Activated CD4-positive, alpha-beta memory T cell treated with anti-CD3 and anti-CD28 coated beads for 36 hours (primary cell): Measurements from ENCODE around the gene TRIM42. TPM values are rescaled to one million over a fixed set of nuclear protein-coding genes. Genes with fewer than 3 reads are reported as not detected.

Experiments used
- CTCF ChIA-PET: fragments of 350-600 bp; sonication (Branson Sonifier 250); formaldehyde crosslinking; loops from one replicate; lab custom pipeline; 2021; ENCODE audit warnings: antibody characterized with exemption, inconsistent platforms; lab: Charles Lee
- POLR2A ChIA-PET: fragments of 350-600 bp; sonication (Branson Sonifier 250); formaldehyde crosslinking; loops from one replicate; lab custom pipeline; 2021; ENCODE audit warnings: antibody characterized with exemption; lab: Charles Lee
- DNase-seq: peaks from one replicate; pipeline ENCODE4 v3.0.0-alpha.2; 2020
- H3K27ac Mint-ChIP-seq: one replicate; pipeline ENCODE4 v1.8.0; 2021; ENCODE audit warnings: mixed read lengths
- H3K27me3 Mint-ChIP-seq: one replicate; pipeline ENCODE4 v1.8.0; 2021; ENCODE audit warnings: mixed read lengths
- H3K36me3 Mint-ChIP-seq: one replicate; pipeline ENCODE4 v1.8.0; 2021; ENCODE audit warnings: mixed read lengths
- H3K4me1 Mint-ChIP-seq: one replicate; pipeline ENCODE4 v1.8.0; 2021; ENCODE audit warnings: low read depth, mixed read lengths
- H3K4me3 Mint-ChIP-seq: one replicate; pipeline ENCODE4 v1.8.0; 2021; ENCODE audit warnings: mild to moderate bottlenecking, mixed read lengths
- H3K9me3 Mint-ChIP-seq: one replicate; pipeline ENCODE4 v1.8.0; 2021; ENCODE audit warnings: mixed read lengths
- intact Hi-C: fragments of 100-400 bp; cut with micrococcal nuclease; formaldehyde crosslinking; loops from one replicate; pipeline ENCODE4 v1.15.1; 2023
- total RNA-seq, 2 experiments: library from RNA; stranded (reverse); gene quantifications; one replicate each; pipeline ENCODE4 v1.2.3, GENCODE V29; 2021

Gene TRIM42
- total RNA-seq, 2 experiments from 2014 or later, result not detected

DNA sequence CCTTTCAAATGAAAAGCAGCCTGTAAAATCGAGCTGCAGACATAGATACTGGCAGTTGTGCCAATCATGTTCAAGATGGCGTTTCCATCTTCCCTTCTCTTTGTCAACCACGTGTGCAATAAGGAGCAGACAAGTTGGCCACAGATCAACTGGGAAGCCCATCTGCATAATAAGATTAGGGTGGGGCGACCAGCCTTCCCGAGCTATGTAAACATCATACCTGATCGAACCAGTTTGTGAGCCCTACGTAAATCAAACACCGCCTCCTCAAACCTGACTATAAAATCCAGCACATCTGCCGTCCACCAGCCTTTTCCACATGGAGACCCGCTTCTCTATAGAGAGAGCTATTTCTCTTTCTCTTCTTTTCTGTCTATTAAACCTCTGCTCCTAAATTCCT lies 37.2 kb downstream of the TRIM42 start:
- intact Hi-C loops, result no loop called here
- CTCF ChIA-PET, result no interaction called here
- DNase-seq, result no peak

DNA sequence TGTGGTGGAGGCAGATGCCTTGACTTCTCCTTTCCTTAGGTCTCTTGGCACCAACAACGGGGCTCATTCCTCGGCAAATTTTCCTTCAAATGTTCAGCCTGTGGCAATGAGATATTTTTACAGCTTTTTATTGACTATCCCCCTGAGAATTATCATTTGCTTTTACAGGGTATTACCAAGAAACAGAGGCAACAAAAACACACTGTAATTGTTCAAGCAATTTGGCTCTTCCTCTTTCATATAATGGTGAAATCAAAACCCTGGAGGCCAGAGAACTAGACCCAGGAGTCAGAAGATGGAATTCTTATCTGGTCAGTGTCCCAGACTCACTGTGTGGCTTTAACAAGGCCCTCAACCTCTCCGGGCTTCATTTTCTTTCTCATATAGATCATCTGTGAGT lies 40.1 kb downstream of the TRIM42 start:
- H3K36me3 Mint-ChIP-seq, result no peaks in the 10 kb centered on the region
- no peak overlapping the region for H3K27ac Mint-ChIP-seq
- no peak overlapping the region for H3K4me3 Mint-ChIP-seq
- DNase-seq, result no peak
- intact Hi-C loops, result no loop called here
- H3K9me3 Mint-ChIP-seq, result no peaks in the 10 kb centered on the region
- H3K4me1 Mint-ChIP-seq, result no peaks in the 10 kb centered on the region
- ChIA-PET POLR2A (no interaction called here), CTCF (no interaction called here)
- no peaks in the 10 kb centered on the region for H3K27me3 Mint-ChIP-seq

More for the DNA sequence above, 37.2 kb downstream of the TRIM42 start:
- H3K4me3 Mint-ChIP-seq, result no peak overlapping the region
- POLR2A ChIA-PET, result no interaction called here
- H3K27ac Mint-ChIP-seq, result no peak overlapping the region
- H3K36me3 Mint-ChIP-seq, result no peaks in the 10 kb centered on the region
- no peaks in the 10 kb centered on the region for H3K4me1 Mint-ChIP-seq
- no peaks in the 10 kb centered on the region for H3K9me3 Mint-ChIP-seq
- no peaks in the 10 kb centered on the region for H3K27me3 Mint-ChIP-seq

DNA sequence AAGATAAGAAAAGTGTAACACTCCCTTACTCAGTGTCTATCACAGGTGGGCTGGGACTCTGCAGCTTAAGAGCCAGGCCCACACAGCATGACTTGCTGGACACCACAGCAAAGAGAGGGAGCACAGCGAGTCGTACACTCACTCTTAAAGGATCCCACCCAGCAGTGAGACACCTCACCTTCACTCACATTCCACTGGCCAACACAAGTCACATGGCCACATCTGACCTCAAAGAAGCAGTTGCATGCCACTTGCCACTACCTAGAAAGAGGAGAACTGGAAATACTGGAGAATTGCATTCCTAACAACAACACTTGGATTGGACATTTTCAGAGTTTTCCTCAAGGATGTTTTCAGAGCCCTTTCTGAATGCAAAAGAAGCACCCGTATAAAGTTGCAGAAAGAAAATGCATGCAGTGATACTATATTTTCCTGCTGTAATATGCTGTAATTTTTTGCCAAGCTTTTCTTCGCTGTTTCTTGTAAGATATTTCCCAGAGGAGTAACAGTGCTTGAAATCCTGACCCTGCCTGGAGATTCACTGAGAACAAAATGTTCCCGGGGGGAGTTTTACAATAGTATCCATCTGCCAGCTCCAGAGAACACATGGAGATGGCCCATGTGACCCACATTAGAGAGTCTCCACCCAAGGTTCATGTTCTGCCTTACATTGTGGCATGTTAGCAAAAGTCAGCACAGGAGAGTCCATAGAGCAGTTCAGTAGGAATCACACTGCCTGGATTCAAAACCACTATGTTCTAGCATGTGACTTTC lies 42.2 kb downstream of the TRIM42 start:
- Mint-ChIP-seq H3K36me3 (no peaks in the 10 kb centered on the region), H3K27me3 (peaks cover 1% of the 10 kb centered on the region), H3K9me3 (no peaks in the 10 kb centered on the region), H3K4me1 (no peaks in the 10 kb centered on the region), H3K4me3 (no peak overlapping the region), H3K27ac (no peak overlapping the region)
- ChIA-PET POLR2A (no interaction called here), CTCF (no interaction called here)
- intact Hi-C loops, result no loop called here
- DNase-seq, result no peak

DNA sequence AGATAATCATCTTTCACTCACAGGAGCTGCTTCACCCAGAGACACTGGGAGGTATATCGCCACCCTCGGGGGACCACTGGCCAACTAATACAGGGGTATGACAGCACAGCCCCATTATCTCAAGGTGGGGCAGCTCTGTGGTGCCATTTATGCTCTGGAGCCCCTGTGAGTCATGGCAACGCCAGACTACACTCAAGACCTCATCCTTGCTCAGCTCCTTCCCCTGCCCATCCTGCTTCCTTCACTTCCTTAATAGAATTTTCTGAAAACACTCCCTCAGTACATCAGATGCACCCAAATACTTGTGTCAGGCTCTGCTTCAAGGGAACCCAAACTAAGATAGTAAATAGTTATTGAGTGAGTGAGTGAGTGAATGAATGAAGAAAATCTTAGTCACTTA lies 45.7 kb downstream of the TRIM42 start:
- Mint-ChIP-seq H3K36me3 (no peaks in the 10 kb centered on the region), H3K9me3 (no peaks in the 10 kb centered on the region), H3K4me3 (no peak overlapping the region), H3K27me3 (peaks cover 1% of the 10 kb centered on the region), H3K4me1 (no peaks in the 10 kb centered on the region), H3K27ac (no peak overlapping the region)
- POLR2A ChIA-PET, result no interaction called here
- intact Hi-C loops, result no loop called here
- DNase-seq, result no peak
- CTCF ChIA-PET, result no interaction called here

DNA sequence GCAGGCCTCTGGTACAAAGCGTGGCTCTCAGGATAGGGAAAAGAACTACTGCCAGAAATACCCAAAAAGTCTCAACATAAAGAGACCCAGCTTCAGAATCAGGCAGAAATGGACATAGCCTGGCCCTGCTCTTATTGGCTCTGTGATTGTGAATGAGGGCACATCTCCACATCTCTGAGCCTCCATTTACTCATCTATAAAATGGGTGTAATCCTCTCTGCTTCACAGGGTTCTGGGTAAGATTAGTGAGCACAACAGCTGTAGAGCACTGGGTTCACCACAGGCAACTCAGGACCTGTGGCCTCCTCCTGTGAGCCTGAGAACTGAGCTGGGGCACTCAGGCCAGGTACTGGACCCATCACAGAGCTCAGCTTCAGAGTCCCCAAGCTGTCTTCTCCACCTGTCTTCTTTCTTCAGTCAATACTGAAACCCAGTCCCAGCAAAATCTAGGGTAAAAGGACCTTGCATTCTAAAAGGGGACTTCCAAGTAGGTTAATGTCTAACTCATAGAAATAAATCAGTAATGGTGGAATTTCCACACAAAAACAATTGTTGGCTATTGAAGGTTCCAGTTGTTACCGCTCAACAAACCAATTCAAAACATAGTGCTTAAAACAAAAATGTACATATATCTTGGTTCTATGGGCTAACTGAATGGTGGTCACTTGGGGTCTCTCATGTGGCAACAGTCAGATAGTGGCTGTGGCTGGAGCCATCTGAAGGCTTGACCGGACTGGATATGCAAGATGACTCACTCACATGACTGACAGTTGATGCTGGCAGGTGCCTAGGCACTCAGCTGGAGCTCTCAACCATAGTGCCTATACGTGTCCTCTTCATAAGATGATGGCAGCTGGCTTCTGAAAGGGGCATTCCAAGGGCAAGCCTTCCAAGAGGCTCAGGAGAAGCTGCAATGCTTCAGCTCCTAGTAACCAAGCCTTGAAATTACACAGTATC lies 47.3 kb downstream of the TRIM42 start:
- POLR2A ChIA-PET, result no interaction called here

DNA sequence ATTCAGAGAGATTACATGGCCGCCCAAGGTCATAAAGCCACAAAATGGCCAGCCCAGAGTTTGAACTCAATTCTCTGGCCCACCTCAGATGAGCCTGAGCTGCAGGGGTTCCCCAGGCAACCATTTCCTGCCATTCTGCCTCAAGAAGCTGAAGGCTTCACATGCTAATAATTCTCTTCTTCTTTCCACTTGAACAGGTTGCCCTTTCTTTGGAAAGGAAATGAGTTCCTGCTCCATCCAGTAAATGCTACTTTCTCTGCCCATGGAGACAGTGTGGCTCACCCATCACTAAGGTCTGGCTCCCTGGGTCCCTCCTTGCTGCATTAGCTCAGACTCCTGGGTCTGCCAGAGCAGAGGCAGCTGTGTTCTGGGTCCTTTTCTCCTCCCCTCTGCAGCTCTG lies 48.2 kb downstream of the TRIM42 start:
- CTCF ChIA-PET, result no interaction called here
- Mint-ChIP-seq H3K9me3 (no peaks in the 10 kb centered on the region), H3K4me1 (no peaks in the 10 kb centered on the region), H3K27me3 (peaks cover 3% of the 10 kb centered on the region), H3K36me3 (no peaks in the 10 kb centered on the region), H3K4me3 (no peak overlapping the region), H3K27ac (no peak overlapping the region)
- intact Hi-C loops, result no loop called here
- DNase-seq, result no peak
- POLR2A ChIA-PET, result no interaction called here

More for the DNA sequence above, 47.3 kb downstream of the TRIM42 start:
- Mint-ChIP-seq H3K36me3 (no peaks in the 10 kb centered on the region), H3K27ac (no peak overlapping the region), H3K4me3 (no peak overlapping the region), H3K9me3 (no peaks in the 10 kb centered on the region), H3K27me3 (peaks cover 1% of the 10 kb centered on the region), H3K4me1 (no peaks in the 10 kb centered on the region)
- CTCF ChIA-PET, result no interaction called here
- no peak for DNase-seq
- intact Hi-C loops, result no loop called here

DNA sequence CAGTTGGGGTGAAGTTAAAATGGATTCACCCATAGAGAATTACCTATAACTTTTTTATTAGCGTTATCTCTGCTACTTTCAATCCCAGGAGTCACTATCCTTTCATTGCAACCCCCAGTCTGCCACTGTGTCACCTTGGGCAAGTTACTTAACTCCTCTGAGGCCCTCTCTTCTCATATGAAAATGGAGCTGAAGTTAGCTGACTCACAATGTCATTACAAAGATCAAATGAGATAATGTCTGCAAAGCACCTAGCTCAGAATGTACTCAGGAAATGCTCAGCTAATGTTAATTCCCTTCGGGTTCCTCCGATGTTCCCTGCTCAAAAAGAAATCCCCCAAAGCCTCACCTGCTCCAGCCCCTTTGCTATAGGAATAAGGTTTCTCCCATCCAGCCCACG lies 50.0 kb downstream of the TRIM42 start:
- Mint-ChIP-seq H3K4me3 (no peak overlapping the region), H3K4me1 (no peaks in the 10 kb centered on the region), H3K9me3 (no peaks in the 10 kb centered on the region), H3K27ac (no peak overlapping the region), H3K27me3 (peaks cover 4% of the 10 kb centered on the region), H3K36me3 (no peaks in the 10 kb centered on the region)
- POLR2A ChIA-PET, result no interaction called here
- intact Hi-C loops, result no loop called here
- no peak for DNase-seq
- CTCF ChIA-PET, result interaction anchor here (0.6 kb wide), 1 partner anchor 28 kb away, joined by 3 read pairs; no protein-coding TSS in a partner anchor

DNA sequence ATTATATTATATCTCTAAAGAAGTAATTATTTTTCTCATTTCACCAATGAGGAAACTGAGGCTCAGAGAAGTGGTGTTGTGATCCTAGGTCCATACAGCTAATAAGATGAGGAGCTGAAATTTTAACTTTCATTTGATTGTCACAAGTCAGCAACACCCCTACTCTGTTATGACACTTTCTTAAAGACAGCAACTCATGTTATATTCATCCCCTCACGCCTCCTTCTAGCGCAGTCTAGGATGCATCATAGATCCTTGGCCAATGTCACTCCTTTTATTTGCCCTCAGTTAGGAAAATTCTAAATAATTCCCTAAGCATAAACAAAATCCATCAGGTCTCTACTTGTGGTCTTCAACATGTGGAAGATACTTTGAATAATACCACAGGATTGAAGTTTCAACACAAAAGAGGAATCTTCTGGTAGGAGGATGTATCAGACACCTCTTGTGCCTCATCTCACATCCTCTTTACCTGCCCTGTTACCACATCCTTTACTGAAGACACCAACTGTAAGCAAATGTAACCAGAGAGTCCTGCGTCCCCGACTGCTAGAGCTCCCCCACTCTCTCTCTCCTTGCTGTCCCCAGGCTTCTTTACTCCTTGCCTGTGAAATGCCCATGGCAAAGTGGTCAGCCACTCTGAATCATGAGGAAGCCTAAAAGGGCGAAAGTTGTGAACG lies 53.7 kb downstream of the TRIM42 start:
- no peak overlapping the region for H3K27ac Mint-ChIP-seq
- intact Hi-C loops, result no loop called here
- H3K9me3 Mint-ChIP-seq, result no peaks in the 10 kb centered on the region
- H3K27me3 Mint-ChIP-seq, result peaks cover 3% of the 10 kb centered on the region
- no peaks in the 10 kb centered on the region for H3K36me3 Mint-ChIP-seq
- ChIA-PET POLR2A (no interaction called here), CTCF (no interaction called here)
- DNase-seq, result no peak
- no peaks in the 10 kb centered on the region for H3K4me1 Mint-ChIP-seq
- H3K4me3 Mint-ChIP-seq, result no peak overlapping the region

DNA sequence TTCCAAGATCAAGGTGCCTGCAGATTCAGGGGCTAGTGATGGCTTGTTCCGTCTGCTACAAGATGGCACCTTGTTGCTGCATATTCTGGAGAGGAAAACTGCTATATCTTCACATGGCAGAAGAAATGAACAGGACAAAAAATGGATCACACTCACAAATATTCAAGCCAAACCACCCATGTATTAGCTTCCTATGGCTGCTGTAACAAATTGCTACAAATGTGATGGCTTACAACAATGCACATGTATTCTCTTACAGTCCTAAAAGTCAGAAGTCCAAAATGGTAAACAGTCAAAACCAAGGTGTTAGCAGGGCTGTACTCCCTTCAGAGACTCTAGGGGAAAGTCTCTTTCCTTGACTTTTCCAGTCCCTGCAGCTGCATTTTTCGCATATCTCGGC lies 55.8 kb downstream of the TRIM42 start:
- POLR2A ChIA-PET, result no interaction called here
- no peak overlapping the region for H3K4me3 Mint-ChIP-seq
- no peaks in the 10 kb centered on the region for H3K9me3 Mint-ChIP-seq
- intact Hi-C loops, result no loop called here
- no peaks in the 10 kb centered on the region for H3K36me3 Mint-ChIP-seq
- DNase-seq, result no peak
- CTCF ChIA-PET, result no interaction called here
- peaks cover 8% of the 10 kb centered on the region for H3K27me3 Mint-ChIP-seq
- H3K27ac Mint-ChIP-seq, result no peak overlapping the region
- H3K4me1 Mint-ChIP-seq, result no peaks in the 10 kb centered on the region

DNA sequence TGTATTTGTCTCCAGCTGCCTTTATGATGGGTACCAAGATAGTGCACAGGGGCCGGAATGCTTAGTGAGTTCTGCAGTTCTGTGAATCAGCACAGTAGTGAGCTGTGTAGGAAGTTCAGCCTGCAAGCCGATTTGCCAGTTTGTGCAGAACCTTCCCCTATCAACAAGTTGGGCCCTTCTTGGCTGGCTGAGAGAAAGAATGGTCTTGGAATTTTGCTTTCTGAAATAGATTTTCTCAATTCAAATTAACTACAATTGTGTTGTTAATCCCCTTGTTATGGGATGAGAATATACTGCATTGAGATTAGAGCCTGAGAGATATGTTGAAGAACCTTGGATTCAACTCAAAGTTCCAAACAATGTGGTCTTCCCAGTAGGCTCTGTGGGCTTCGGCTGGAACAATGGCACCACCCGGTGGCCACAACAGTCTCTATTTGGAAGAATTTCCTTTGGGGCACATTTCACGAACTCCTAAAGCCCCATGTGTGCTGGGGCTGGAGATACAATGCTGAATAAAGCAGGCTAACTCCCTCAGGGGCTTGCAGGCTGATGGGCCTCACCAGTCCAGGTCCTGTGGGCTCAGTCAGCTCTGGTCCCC lies 59.1 kb downstream of the TRIM42 start:
- CTCF ChIA-PET, result no interaction called here
- DNase-seq, result peak; percentile 10
- Mint-ChIP-seq H3K36me3 (no peaks in the 10 kb centered on the region), H3K4me3 (no peak overlapping the region), H3K27me3 (peaks cover 10% of the 10 kb centered on the region), H3K27ac (no peak overlapping the region), H3K9me3 (no peaks in the 10 kb centered on the region), H3K4me1 (no peaks in the 10 kb centered on the region)
- intact Hi-C loops, result no loop called here
- POLR2A ChIA-PET, result no interaction called here

DNA sequence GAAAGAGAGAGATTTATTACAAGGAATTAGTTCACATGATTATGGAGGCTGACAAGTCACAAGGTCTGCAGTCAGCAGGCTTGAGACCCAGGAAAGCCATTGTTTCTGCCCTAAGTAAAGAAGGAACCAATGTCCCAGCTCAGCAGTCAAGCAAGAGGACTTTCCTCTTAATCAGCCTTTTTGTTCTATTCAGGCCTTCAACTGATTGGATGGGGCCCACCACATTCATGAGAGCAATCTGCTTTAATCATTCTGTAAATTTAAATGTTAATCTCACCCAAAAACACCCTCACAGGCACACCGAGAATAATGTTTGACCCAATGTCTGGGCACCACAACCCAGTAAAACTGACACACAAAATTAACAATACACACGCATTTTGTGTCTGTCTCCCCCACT lies 64.3 kb downstream of the TRIM42 start:
- no peaks in the 10 kb centered on the region for H3K36me3 Mint-ChIP-seq
- no peaks in the 10 kb centered on the region for H3K4me1 Mint-ChIP-seq
- CTCF ChIA-PET, result no interaction called here
- H3K27ac Mint-ChIP-seq, result no peak overlapping the region
- intact Hi-C loops, result no loop called here
- H3K9me3 Mint-ChIP-seq, result no peaks in the 10 kb centered on the region
- H3K4me3 Mint-ChIP-seq, result no peak overlapping the region
- no peak for DNase-seq
- POLR2A ChIA-PET, result no interaction called here
- peaks cover 8% of the 10 kb centered on the region for H3K27me3 Mint-ChIP-seq

DNA sequence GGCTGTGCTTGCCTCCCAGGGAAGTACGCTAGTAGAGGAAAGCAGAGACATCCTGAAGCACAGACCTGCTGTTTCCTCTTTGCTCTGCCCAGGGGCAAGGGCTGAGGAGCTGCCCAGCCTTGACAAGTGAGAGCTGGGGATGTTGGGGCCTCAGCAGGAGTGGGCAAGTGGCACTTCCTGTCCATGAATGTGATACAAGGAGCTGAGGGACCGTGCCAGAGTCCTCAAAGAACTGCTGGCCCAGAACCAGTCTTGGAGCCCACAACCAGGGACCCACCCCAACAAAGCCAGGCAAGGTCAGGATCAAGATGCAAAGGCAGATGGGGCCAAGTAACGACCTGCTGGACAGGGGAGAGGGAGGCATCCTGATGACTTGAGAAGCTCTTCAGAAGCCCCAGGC lies 70.3 kb downstream of the TRIM42 start:
- CTCF ChIA-PET, result no interaction called here
- Mint-ChIP-seq H3K36me3 (no peaks in the 10 kb centered on the region), H3K4me3 (no peak overlapping the region), H3K27ac (no peak overlapping the region), H3K9me3 (no peaks in the 10 kb centered on the region), H3K27me3 (no peaks in the 10 kb centered on the region), H3K4me1 (no peaks in the 10 kb centered on the region)
- DNase-seq, result no peak
- intact Hi-C loops, result no loop called here
- POLR2A ChIA-PET, result no interaction called here
